Smooth muscle cell of trachea (primary cell): Measurements from ENCODE around the gene COPS4. TPM values are rescaled to one million over a fixed set of nuclear protein-coding genes. Genes with fewer than 3 reads are reported as not detected.

Experiments
- total RNA-seq: library from RNA; depleted of rRNA; stranded (reverse); fragments of >200 nt; gene quantifications from 2 replicates; pipeline ENCODE4 v1.2.1, GENCODE V29; 2014

Gene COPS4
- 146 and 160 TPM in 2 replicates for total RNA-seq

DNA sequence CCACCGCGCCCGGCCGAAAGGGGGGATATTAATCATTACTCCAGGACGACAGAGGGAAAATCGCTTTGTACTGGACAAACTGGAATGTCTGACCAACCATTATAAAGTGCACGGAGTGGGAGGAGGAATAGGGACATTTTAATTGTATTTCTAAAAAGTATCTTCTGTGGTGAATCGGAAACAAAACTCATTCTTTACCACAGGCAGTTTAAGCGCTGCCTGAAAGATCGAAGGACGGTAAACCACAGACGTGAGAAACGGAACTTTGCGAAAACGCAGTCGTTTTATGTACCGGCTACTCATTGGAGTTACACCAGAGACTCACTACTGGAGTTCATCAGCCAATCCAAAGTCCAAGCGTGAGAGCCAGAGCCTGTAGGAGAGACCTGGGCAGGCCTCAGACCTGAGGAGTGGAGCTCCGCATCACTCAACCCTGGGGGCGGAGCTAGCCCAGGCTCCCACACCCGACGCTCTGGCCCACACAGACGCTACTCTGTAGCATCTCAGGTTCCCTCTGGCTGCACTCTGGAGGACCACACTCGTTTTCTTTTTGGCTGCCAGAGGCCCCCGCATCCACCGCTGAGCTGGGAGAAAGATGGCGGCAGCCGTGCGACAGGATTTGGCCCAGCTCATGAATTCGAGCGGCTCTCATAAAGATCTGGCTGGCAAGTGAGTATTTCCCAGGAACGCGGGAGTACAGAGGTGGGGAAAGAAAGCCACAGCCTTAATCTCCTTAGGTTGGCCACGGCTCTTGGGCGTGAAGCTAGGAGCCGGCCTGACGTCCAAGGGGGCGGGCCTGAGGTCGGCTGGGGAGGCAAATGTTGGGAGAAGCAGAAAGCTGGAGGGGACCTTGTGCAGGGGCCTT lies at the start of gene COPS4:
Gene COPS4 (plus strand): TSS at position 554 of the 865 bp plus-strand sequence. CDS start 42 bp downstream, at position 596.

DNA sequence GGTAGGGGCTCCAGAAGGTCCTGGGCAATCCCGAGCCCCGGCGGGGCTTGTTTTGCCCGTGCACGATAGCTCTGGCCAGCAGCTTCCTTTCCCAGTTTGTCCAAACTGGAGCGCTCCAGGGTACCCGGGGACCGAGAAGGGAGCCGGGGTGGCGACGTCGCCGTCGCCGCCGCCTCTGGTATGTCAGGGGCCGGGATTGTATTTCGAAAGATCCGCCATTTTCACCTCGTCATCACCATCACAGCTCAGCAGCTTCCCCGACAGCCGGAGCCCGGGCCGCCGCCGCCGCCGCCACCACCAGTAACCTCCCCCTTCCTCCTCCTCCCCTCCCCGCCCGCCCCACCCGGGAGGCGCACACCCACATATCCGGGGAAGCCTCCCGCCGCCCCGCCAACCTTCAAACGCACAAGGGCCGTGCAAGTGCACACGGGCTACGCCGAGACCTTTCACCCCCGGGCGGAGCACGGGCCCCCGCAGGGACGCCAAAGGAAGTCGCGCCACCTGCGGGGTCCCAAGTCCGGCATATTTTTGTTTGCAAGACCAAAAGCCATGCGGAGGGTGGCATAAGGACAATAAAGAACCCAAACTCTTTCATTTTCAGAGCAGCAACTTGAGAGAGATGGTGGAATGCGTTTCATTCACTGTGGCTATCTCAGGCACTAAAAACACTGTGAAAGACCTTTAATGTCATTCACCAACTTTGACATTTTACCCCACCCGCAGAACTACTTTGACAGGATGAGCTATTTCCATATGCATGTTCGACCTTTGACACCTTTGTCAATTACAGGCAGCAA lies 24.3 kb upstream of the COPS4 start, which contains the start of gene LIN54:
Gene LIN54 (minus strand): TSS at position 302 of the 797 bp plus-strand sequence. CDS start 25,979 bp downstream, outside the sequence.

DNA sequence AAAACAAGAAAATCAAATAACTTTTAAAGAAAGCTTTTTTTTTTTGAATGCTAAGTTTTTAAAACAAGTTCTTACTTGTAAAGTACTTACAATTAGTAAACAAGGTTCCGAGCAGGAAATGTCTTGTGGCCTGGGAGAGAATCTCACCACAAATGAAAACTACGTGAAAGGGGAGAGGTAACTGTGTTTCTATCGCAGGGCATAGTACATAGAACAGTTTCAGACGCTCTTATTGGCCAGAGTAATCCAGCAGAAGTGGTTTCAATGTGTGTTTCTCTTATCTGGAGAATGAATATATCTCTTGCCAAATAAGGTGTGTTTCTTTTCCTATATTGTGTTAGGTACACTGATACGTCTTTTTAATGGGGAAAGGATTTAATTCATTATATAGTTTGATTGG lies 79.6 kb downstream of the COPS4 start, which contains the start of gene PLAC8:
Gene PLAC8 (minus strand): TSS at position 154 of the 400 bp plus-strand sequence. CDS start 6,808 bp downstream, outside the sequence.

Other genes with a start within 250 kb of the COPS4 start
- 5.5 and 24.1 TPM in 2 replicates for gene SCD5, start 236.4 kb upstream of the COPS4 start, total RNA-seq
- 366 and 513 TPM in 2 replicates for gene SEC31A, start 144.0 kb upstream of the COPS4 start, total RNA-seq
- 3.8 and 4.5 TPM in 2 replicates for gene THAP9, start 134.4 kb upstream of the COPS4 start, total RNA-seq
- 12.4 and 20.2 TPM in 2 replicates for gene LIN54, start 24.4 kb upstream of the COPS4 start, total RNA-seq
- gene PLAC8, start 79.5 kb downstream of the COPS4 start, total RNA-seq, result 0.29 TPM in 1 of 2 replicates, not detected in the other
- gene COQ2, start 249.6 kb downstream of the COPS4 start, total RNA-seq, result 8.9 and 25.3 TPM in 2 replicates